Testis (tissue), 2 donors: ENCODE results near the gene TCHP.

ENCODE experiments used
- POLR2A ChIP-seq: fragments of 450-650 bp; IDR thresholded peaks from one replicate; pipeline ENCODE4 v1.6.1; 2017; ENCODE audit warnings: antibody characterized with exemption, mild to moderate bottlenecking, moderate library complexity
- TF ChIP-seq, protein P1 (sequence below), 3 experiments: fragments of 450-650 bp in 2 of 3; fragments of 200-600 bp in 1 of 3; sonication (generic) in 1 of 3; IDR thresholded peaks; one replicate each; pipeline ENCODE4 v1.5.1; 2016 to 2019; ENCODE audit warnings: antibody characterized with exemption in 3 of 3, mild to moderate bottlenecking in 2 of 3, moderate library complexity in 1 of 3

- TF ChIP-seq, protein P1, sequence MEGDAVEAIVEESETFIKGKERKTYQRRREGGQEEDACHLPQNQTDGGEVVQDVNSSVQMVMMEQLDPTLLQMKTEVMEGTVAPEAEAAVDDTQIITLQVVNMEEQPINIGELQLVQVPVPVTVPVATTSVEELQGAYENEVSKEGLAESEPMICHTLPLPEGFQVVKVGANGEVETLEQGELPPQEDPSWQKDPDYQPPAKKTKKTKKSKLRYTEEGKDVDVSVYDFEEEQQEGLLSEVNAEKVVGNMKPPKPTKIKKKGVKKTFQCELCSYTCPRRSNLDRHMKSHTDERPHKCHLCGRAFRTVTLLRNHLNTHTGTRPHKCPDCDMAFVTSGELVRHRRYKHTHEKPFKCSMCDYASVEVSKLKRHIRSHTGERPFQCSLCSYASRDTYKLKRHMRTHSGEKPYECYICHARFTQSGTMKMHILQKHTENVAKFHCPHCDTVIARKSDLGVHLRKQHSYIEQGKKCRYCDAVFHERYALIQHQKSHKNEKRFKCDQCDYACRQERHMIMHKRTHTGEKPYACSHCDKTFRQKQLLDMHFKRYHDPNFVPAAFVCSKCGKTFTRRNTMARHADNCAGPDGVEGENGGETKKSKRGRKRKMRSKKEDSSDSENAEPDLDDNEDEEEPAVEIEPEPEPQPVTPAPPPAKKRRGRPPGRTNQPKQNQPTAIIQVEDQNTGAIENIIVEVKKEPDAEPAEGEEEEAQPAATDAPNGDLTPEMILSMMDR (IDR thresholded peaks at IDR 0.05), result no peak
- TF ChIP-seq POLR2A, result no peak
Measured at GRCh38 chr12:109963330-109963729, 63.3 kb downstream of the TCHP start.
